Trophoblast cell (in vitro differentiated cells and primary cell): ENCODE measurements around the gene MND1.

ENCODE experiments used
- DNase-seq, 2 donors: peaks; one replicate each; pipeline ENCODE4 v3.0.0-alpha.2; 2016
- H2AFZ ChIP-seq: 2 replicates; pipeline ENCODE4 v1.6.1; 2013; ENCODE audit warnings: low read length, moderate library complexity, mild to moderate bottlenecking; ENCODE audit not compliant: insufficient read depth, poor library complexity
- H2AK5ac ChIP-seq: 2 replicates; pipeline ENCODE4 v1.6.1; 2013; ENCODE audit warnings: mild to moderate bottlenecking, low read length
- H2BK120ac ChIP-seq: 2 replicates; pipeline ENCODE4 v1.6.1; 2013; ENCODE audit warnings: low read length, mild to moderate bottlenecking, moderate library complexity; ENCODE audit not compliant: insufficient read depth, poor library complexity
- H2BK12ac ChIP-seq: 2 replicates; pipeline ENCODE4 v1.6.1; 2013; ENCODE audit warnings: mild to moderate bottlenecking, low read length, moderate library complexity
- H2BK5ac ChIP-seq: 2 replicates; pipeline ENCODE4 v1.6.1; 2013; ENCODE audit warnings: low read length, low read depth, moderate library complexity, mild to moderate bottlenecking; ENCODE audit not compliant: poor library complexity
- H3K14ac ChIP-seq: 2 replicates; pipeline ENCODE4 v1.6.1; 2013; ENCODE audit warnings: mild to moderate bottlenecking, low read length
- H3K18ac ChIP-seq: 2 replicates; pipeline ENCODE4 v1.6.1; 2013; ENCODE audit warnings: mild to moderate bottlenecking, low read length
- H3K23ac ChIP-seq: 2 replicates; pipeline ENCODE4 v1.6.1; 2013; ENCODE audit warnings: low read length
- H3K27ac ChIP-seq: 2 replicates; pipeline ENCODE4 v1.5.1; 2013; ENCODE audit warnings: low read depth, mild to moderate bottlenecking, inconsistent platforms, low read length, moderate library complexity
- H3K27me3 ChIP-seq: 2 replicates; pipeline ENCODE4 v1.6.1; 2013; ENCODE audit warnings: inconsistent platforms, mild to moderate bottlenecking, low read length, moderate library complexity; ENCODE audit not compliant: insufficient read depth
- H3K36me3 ChIP-seq, 2 experiments: 1 replicate in 1 of 2; 2 replicates in 1 of 2; pipeline ENCODE4 v1.6.1; 2013; ENCODE audit warnings: low read length in 2 of 2, mild to moderate bottlenecking in 2 of 2, moderate library complexity in 1 of 2; ENCODE audit not compliant: insufficient read depth in 2 of 2, control insufficient read depth in 1 of 2
- H3K4ac ChIP-seq: 2 replicates; pipeline ENCODE4 v1.6.1; 2013; ENCODE audit warnings: low read depth, mild to moderate bottlenecking, low read length, moderate library complexity
- H3K4me1 ChIP-seq, 2 experiments: 1 replicate in 1 of 2; 2 replicates in 1 of 2; pipeline ENCODE4 v1.6.1; 2013; ENCODE audit warnings: low read length in 2 of 2, mild to moderate bottlenecking in 2 of 2, moderate library complexity in 1 of 2; ENCODE audit not compliant: insufficient read depth in 2 of 2, control insufficient read depth in 1 of 2
- H3K4me2 ChIP-seq: 2 replicates; pipeline ENCODE4 v1.6.1; 2013; ENCODE audit warnings: inconsistent platforms, mild to moderate bottlenecking, low read length, moderate library complexity
- H3K4me3 ChIP-seq: 2 replicates; pipeline ENCODE4 v1.5.1; 2013; ENCODE audit warnings: mild to moderate bottlenecking, low read depth, low read length, inconsistent platforms
- H3K79me1 ChIP-seq: one replicate; pipeline ENCODE4 v1.6.1; 2013; ENCODE audit warnings: low read length
- H3K79me2 ChIP-seq: 2 replicates; pipeline ENCODE4 v1.6.1; 2013; ENCODE audit warnings: low read length, mild to moderate bottlenecking; ENCODE audit not compliant: control insufficient read depth, insufficient read depth, poor library complexity
- H3K9ac ChIP-seq: 2 replicates; pipeline ENCODE4 v1.6.1; 2013; ENCODE audit warnings: mild to moderate bottlenecking, low read length
- H3K9me3 ChIP-seq: 2 replicates; pipeline ENCODE4 v1.6.1; 2013; ENCODE audit warnings: low read depth, mild to moderate bottlenecking, control low read depth, inconsistent platforms, low read length; ENCODE audit not compliant: insufficient read depth
- H4K12ac ChIP-seq: 2 replicates; pipeline ENCODE4 v1.6.1; 2013; ENCODE audit warnings: low read depth, mild to moderate bottlenecking, low read length, moderate library complexity
- H4K8ac ChIP-seq: 2 replicates; pipeline ENCODE4 v1.6.1; 2013; ENCODE audit warnings: low read depth, mild to moderate bottlenecking, low read length, moderate library complexity
- H4K91ac ChIP-seq: one replicate; pipeline ENCODE4 v1.6.1; 2013; ENCODE audit warnings: low read depth, mild to moderate bottlenecking, low read length, moderate library complexity
- WGBS: extraction: QIAGEN DNeasy Blood & Tissue Kit; methylation state at CpG from one replicate; pipeline ENCODE4 v1.1.7; 2013; ENCODE audit warnings: missing lambda C conversion rate; ENCODE audit not compliant: insufficient read length, insufficient coverage; ENCODE audit errors: extremely low coverage; 5-methylcytosine and 5-hydroxymethylcytosine counted together

Gene MND1

GRCh38 chr4:153374442-153374841 lies 30.0 kb downstream of the MND1 start:
- H3K79me1 ChIP-seq = no peaks in the 10 kb centered on the region
- no peak overlapping the region for H2AK5ac ChIP-seq
- no peak overlapping the region for H2BK5ac ChIP-seq
- H2AFZ ChIP-seq = no peak overlapping the region
- WGBS = no CpG with 5 or more reads among the region's 2 CpGs
- no peaks in the 10 kb centered on the region for H3K79me2 ChIP-seq
- H4K91ac ChIP-seq = no peak overlapping the region
- no peak overlapping the region for H4K8ac ChIP-seq
- no peak overlapping the region for H3K4ac ChIP-seq
- no peak overlapping the region for H2BK12ac ChIP-seq
- H4K12ac ChIP-seq = no peak overlapping the region
- no peak overlapping the region for H3K27ac ChIP-seq
- no peak overlapping the region for H3K9ac ChIP-seq
- peaks cover 2 to 4% of the 10 kb centered on the region in 2 experiments for H3K36me3 ChIP-seq
- no peak overlapping the region for H3K23ac ChIP-seq
- DNase-seq = no peak
- H2BK120ac ChIP-seq = no peak overlapping the region
- H3K4me3 ChIP-seq = no peak overlapping the region
- H3K18ac ChIP-seq = no peak overlapping the region
- H3K4me1 ChIP-seq = no peaks in the 10 kb centered on the region
- no peaks in the 10 kb centered on the region for H3K27me3 ChIP-seq
- H3K4me2 ChIP-seq = no peak overlapping the region
- no peak overlapping the region for H3K14ac ChIP-seq
- no peaks in the 10 kb centered on the region for H3K9me3 ChIP-seq

- Histone ChIP-seq H4K8ac (no peak overlapping the region), H2AK5ac (no peak overlapping the region), H3K18ac (no peak overlapping the region), H3K23ac (no peak overlapping the region), H2BK120ac (no peak overlapping the region), H3K79me1 (no peaks in the 10 kb centered on the region), H3K4me2 (no peak overlapping the region), H3K4me3 (no peak overlapping the region), H2BK12ac (no peak overlapping the region), H3K14ac (no peak overlapping the region), H3K9me3 (no peaks in the 10 kb centered on the region), H3K27me3 (no peaks in the 10 kb centered on the region), H3K79me2 (no peaks in the 10 kb centered on the region), H4K91ac (no peak overlapping the region), H3K9ac (no peak overlapping the region), H2BK5ac (no peak overlapping the region), H3K4ac (no peak overlapping the region), H3K36me3 (peaks cover 0 to 2% of the 10 kb centered on the region in 2 experiments), H4K12ac (no peak overlapping the region), H3K4me1 (no peaks in the 10 kb centered on the region), H2AFZ (no peak overlapping the region), H3K27ac (no peak overlapping the region)
- no peak for DNase-seq
- no CpG with 5 or more reads among the region's 1 CpG for WGBS
Measured at GRCh38 chr4:153375303-153375702, 30.8 kb downstream of the MND1 start.

- Histone ChIP-seq H2BK5ac (no peak overlapping the region), H3K4me3 (no peak overlapping the region), H2AK5ac (no peak overlapping the region), H3K4me1 (no peaks in the 10 kb centered on the region), H3K27me3 (no peaks in the 10 kb centered on the region), H3K14ac (no peak overlapping the region), H4K8ac (no peak overlapping the region), H3K18ac (no peak overlapping the region), H4K91ac (no peak overlapping the region), H3K9ac (no peak overlapping the region), H3K79me2 (no peaks in the 10 kb centered on the region), H3K79me1 (no peaks in the 10 kb centered on the region), H3K36me3 (peaks cover 0 to 2% of the 10 kb centered on the region in 2 experiments), H2BK12ac (no peak overlapping the region), H4K12ac (no peak overlapping the region), H2BK120ac (no peak overlapping the region), H3K4me2 (no peak overlapping the region), H2AFZ (no peak overlapping the region), H3K23ac (no peak overlapping the region), H3K27ac (no peak overlapping the region), H3K9me3 (no peaks in the 10 kb centered on the region), H3K4ac (no peak overlapping the region)
- no peak for DNase-seq
- no CpG with 5 or more reads among the region's 4 CpGs for WGBS
Measured at GRCh38 chr4:153383131-153383530, 38.6 kb downstream of the MND1 start.

- H4K91ac ChIP-seq = no peak overlapping the region
- no peak overlapping the region for H3K4me2 ChIP-seq
- no peaks in the 10 kb centered on the region for H3K79me1 ChIP-seq
- H2BK120ac ChIP-seq = no peak overlapping the region
- no peak overlapping the region for H4K12ac ChIP-seq
- H3K79me2 ChIP-seq = no peaks in the 10 kb centered on the region
- no peak overlapping the region for H2AK5ac ChIP-seq
- H3K18ac ChIP-seq = no peak overlapping the region
- peaks cover 0 to 2% of the 10 kb centered on the region in 2 experiments for H3K36me3 ChIP-seq
- no peaks in the 10 kb centered on the region for H3K27me3 ChIP-seq
- H3K9ac ChIP-seq = no peak overlapping the region
- H3K4me1 ChIP-seq = no peaks in the 10 kb centered on the region
- DNase-seq = no peak
- no peak overlapping the region for H2BK12ac ChIP-seq
- no peak overlapping the region for H2AFZ ChIP-seq
- no peak overlapping the region for H3K4ac ChIP-seq
- WGBS = no CpG with 5 or more reads among the region's 1 CpG
- H3K27ac ChIP-seq = no peak overlapping the region
- H2BK5ac ChIP-seq = no peak overlapping the region
- H4K8ac ChIP-seq = no peak overlapping the region
- no peak overlapping the region for H3K23ac ChIP-seq
- H3K4me3 ChIP-seq = no peak overlapping the region
- H3K14ac ChIP-seq = no peak overlapping the region
- H3K9me3 ChIP-seq = no peaks in the 10 kb centered on the region
Measured at GRCh38 chr4:153384160-153384559, 39.7 kb downstream of the MND1 start.
